CD14-positive monocyte (primary cell): ENCODE data around the gene FRMPD2. TPM values are rescaled to one million over a fixed set of nuclear protein-coding genes. Genes with fewer than 3 reads are reported as not detected.

Experiments used
- DNase-seq, 3 donors: peaks; one replicate each; pipeline ENCODE4 v3.0.0-alpha.2; 2011 to 2022
- H2AFZ ChIP-seq: 2 replicates; pipeline ENCODE4 v1.6.0; 2012; ENCODE audit warnings: mild to moderate bottlenecking, low read depth, low read length, inconsistent platforms; ENCODE audit not compliant: insufficient read depth, poor library complexity, severe bottlenecking
- H3K27ac ChIP-seq, 2 donors: 1 replicate in 1 of 2; 2 replicates in 1 of 2; pipeline ENCODE4 v1.5.1; 2012 to 2013; ENCODE audit warnings: low read length in 2 of 2, control low read depth in 1 of 2, inconsistent platforms in 1 of 2, low read depth in 1 of 2, mild to moderate bottlenecking in 1 of 2
- H3K27me3 ChIP-seq, 2 donors: one replicate each; pipeline versions ENCODE4 v1.6.0 to v1.6.1; 2011 to 2013; ENCODE audit warnings: low read length in 2 of 2; ENCODE audit not compliant: control insufficient read depth in 2 of 2, insufficient read depth in 2 of 2
- H3K36me3 ChIP-seq, 2 donors: replicated peaks in 1 of 2; 1 replicate in 1 of 2; 2 replicates in 1 of 2; pipeline versions ENCODE4 v1.5.1 to v1.6.1; 2012 to 2013; ENCODE audit warnings: low read length in 2 of 2, control low read depth in 1 of 2, inconsistent platforms in 1 of 2, mild to moderate bottlenecking in 1 of 2; ENCODE audit not compliant: insufficient read depth in 2 of 2, control insufficient read depth in 1 of 2
- H3K4me1 ChIP-seq, 2 donors: 1 replicate in 1 of 2; 2 replicates in 1 of 2; pipeline versions ENCODE4 v1.5.1 to v1.6.1; 2012 to 2013; ENCODE audit warnings: low read length in 2 of 2, control low read depth in 1 of 2, inconsistent platforms in 1 of 2, mild to moderate bottlenecking in 1 of 2, moderate library complexity in 1 of 2; ENCODE audit not compliant: insufficient read depth in 2 of 2, control insufficient read depth in 1 of 2
- H3K4me2 ChIP-seq: replicated peaks from 2 replicates; pipeline ENCODE3; 2012; ENCODE audit warnings: low read length, moderate library complexity, mild to moderate bottlenecking; ENCODE audit not compliant: poor library complexity, severe bottlenecking; ENCODE audit errors: extremely low read depth
- H3K4me3 ChIP-seq, 3 experiments: fragments of 200-600 bp in 1 of 3; sonication (generic) in 1 of 3; replicated peaks in 1 of 3; 1 replicate in 2 of 3; 2 replicates in 1 of 3; pipeline ENCODE4 v1.5.1; 2011 to 2013; ENCODE audit warnings: low read length in 3 of 3, mild to moderate bottlenecking in 3 of 3, control low read depth in 2 of 3, low read depth in 2 of 3, inconsistent platforms in 1 of 3, moderate library complexity in 1 of 3
- H3K79me2 ChIP-seq: 2 replicates; pipeline ENCODE4 v1.6.0; 2012; ENCODE audit warnings: mild to moderate bottlenecking, control low read depth, inconsistent platforms, low read length, moderate library complexity; ENCODE audit not compliant: insufficient read depth
- H3K9ac ChIP-seq: 2 replicates; pipeline ENCODE4 v1.6.0; 2017; ENCODE audit warnings: low read length, mild to moderate bottlenecking; ENCODE audit not compliant: insufficient read depth, poor library complexity, severe bottlenecking
- H3K9me3 ChIP-seq, 2 donors: replicated peaks in 1 of 2; 1 replicate in 1 of 2; 2 replicates in 1 of 2; pipeline versions ENCODE4 v1.5.1 to v1.6.1; 2012 to 2013; ENCODE audit warnings: low read length in 2 of 2, control low read depth in 1 of 2; ENCODE audit not compliant: control insufficient read depth in 1 of 2, insufficient read depth in 1 of 2
- H4K20me1 ChIP-seq: 2 replicates; pipeline ENCODE4 v1.6.0; 2012; ENCODE audit warnings: mild to moderate bottlenecking, low read length, control low read depth, moderate library complexity; ENCODE audit not compliant: insufficient read depth
- H3K27ac Mint-ChIP-seq, 7 donors: one replicate each; pipeline ENCODE4 v1.8.0; 2020; ENCODE audit warnings: mild to moderate bottlenecking in 7 of 7, mixed read lengths in 7 of 7, moderate library complexity in 6 of 7, inconsistent platforms in 2 of 7
- H3K27me3 Mint-ChIP-seq, 3 donors: one replicate each; pipeline ENCODE4 v1.8.0; 2021 to 2022; ENCODE audit warnings: low read depth in 3 of 3, mild to moderate bottlenecking in 3 of 3, mixed read lengths in 3 of 3, moderate library complexity in 3 of 3, inconsistent platforms in 1 of 3
- H3K36me3 Mint-ChIP-seq, 2 donors: one replicate each; pipeline ENCODE4 v1.8.0; 2020; ENCODE audit warnings: mixed read lengths in 2 of 2, inconsistent platforms in 1 of 2, mild to moderate bottlenecking in 1 of 2
- H3K4me1 Mint-ChIP-seq: one replicate; pipeline ENCODE4 v1.8.0; 2020; ENCODE audit warnings: mild to moderate bottlenecking, mixed read lengths
- H3K4me3 Mint-ChIP-seq, 2 donors: one replicate each; pipeline ENCODE4 v1.8.0; 2020; ENCODE audit warnings: mild to moderate bottlenecking in 2 of 2, mixed read lengths in 2 of 2, moderate library complexity in 1 of 2
- H3K9me3 Mint-ChIP-seq, 7 donors: one replicate each; pipeline ENCODE4 v1.8.0; 2020 to 2022; ENCODE audit warnings: mixed read lengths in 7 of 7, mild to moderate bottlenecking in 6 of 7, moderate library complexity in 6 of 7, inconsistent platforms in 2 of 7
- WGBS: methylation state at CpG from one replicate; pipeline ENCODE4 v1.1.5; 2013; ENCODE audit warnings: missing lambda C conversion rate; ENCODE audit not compliant: insufficient coverage; 5-methylcytosine and 5-hydroxymethylcytosine counted together
- intact Hi-C, 2 donors: fragments of 100-400 bp; cut with micrococcal nuclease; formaldehyde crosslinking; loops; one replicate each; pipeline versions ENCODE4 v1.15.0 to v1.15.1; 2023
- polyA plus RNA-seq, 3 donors: library from polyadenylated mRNA; depleted of rRNA in 1 of 3; unstranded in 2 of 3; stranded (reverse) in 1 of 3; fragments of 300-500 nt in 2 of 3; fragments of >200 nt in 1 of 3; fragmentation: Illumina TruSeq in 2 of 3; gene quantifications; 1 replicate in 2 of 3; 2 replicates in 1 of 3; pipeline ENCODE4 v1.2.3, GENCODE V29; 2012 to 2021
- TF ChIP-seq, protein P1 (sequence below): fragments of 200-600 bp; IDR thresholded peaks from one replicate; pipeline ENCODE4 v1.8.0; 2022; ENCODE audit warnings: antibody characterized with exemption, mild to moderate bottlenecking

The FRMPD2 gene
- polyA plus RNA-seq, 3 donors = not detected

DNA sequence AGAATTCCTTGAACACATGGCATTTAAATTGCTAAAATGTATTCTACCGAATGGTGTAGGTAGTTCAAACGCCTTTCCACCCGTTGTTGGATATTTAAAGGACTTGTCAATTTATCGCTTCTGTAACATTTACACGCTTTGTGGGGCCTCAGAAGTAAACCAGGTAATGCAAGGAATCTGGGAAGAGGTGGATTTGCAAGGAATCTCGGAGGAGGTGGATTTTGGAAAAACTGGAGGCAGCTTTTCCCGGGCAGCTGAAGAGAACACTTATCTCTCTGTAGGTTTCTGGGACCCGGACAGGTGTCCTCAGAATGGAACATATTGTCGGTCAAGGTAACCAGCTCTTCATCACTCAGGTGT is 31.4 kb upstream of the FRMPD2 start:
- no peak for DNase-seq
- Mint-ChIP-seq H3K9me3 (no peaks in the 10 kb centered on the region), H3K27ac (peak overlapping the region in 5 of 7 donors; percentile 75 to 84 (median 81)), H3K4me3 (peak overlapping the region; percentile 51 to 77), H3K36me3 (no peaks in the 10 kb centered on the region), H3K4me1 (peaks cover 20% of the 10 kb centered on the region), H3K27me3 (peaks cover 3 to 4% (median 3%) of the 10 kb centered on the region in 3 donors)
- Histone ChIP-seq H3K4me3 (peak overlapping the region; percentile 8 to 57 (median 31)), H3K27me3 (no peaks in the 10 kb centered on the region), H3K27ac (peak overlapping the region in 1 of 2 donors; percentile 47), H3K9me3 (no peaks in the 10 kb centered on the region), H3K4me2 (peak overlapping the region; percentile 66), H3K36me3 (no peaks in the 10 kb centered on the region), H3K4me1 (peaks cover 13 to 19% of the 10 kb centered on the region in 2 donors), H4K20me1 (peaks cover 32% of the 10 kb centered on the region), H3K9ac (peak overlapping the region; percentile 38), H3K79me2 (peaks cover 38% of the 10 kb centered on the region), H2AFZ (peak overlapping the region; percentile 54)
- intact Hi-C loops = loop anchor here in 1 of 2 donors (10.0 kb wide), 1 partner anchor 1239 kb away; no protein-coding TSS in a partner anchor
- TF ChIP-seq, protein P1, sequence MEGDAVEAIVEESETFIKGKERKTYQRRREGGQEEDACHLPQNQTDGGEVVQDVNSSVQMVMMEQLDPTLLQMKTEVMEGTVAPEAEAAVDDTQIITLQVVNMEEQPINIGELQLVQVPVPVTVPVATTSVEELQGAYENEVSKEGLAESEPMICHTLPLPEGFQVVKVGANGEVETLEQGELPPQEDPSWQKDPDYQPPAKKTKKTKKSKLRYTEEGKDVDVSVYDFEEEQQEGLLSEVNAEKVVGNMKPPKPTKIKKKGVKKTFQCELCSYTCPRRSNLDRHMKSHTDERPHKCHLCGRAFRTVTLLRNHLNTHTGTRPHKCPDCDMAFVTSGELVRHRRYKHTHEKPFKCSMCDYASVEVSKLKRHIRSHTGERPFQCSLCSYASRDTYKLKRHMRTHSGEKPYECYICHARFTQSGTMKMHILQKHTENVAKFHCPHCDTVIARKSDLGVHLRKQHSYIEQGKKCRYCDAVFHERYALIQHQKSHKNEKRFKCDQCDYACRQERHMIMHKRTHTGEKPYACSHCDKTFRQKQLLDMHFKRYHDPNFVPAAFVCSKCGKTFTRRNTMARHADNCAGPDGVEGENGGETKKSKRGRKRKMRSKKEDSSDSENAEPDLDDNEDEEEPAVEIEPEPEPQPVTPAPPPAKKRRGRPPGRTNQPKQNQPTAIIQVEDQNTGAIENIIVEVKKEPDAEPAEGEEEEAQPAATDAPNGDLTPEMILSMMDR = no peak
- 83% methylated on average over 9 of the region's 9 CpGs for WGBS

DNA sequence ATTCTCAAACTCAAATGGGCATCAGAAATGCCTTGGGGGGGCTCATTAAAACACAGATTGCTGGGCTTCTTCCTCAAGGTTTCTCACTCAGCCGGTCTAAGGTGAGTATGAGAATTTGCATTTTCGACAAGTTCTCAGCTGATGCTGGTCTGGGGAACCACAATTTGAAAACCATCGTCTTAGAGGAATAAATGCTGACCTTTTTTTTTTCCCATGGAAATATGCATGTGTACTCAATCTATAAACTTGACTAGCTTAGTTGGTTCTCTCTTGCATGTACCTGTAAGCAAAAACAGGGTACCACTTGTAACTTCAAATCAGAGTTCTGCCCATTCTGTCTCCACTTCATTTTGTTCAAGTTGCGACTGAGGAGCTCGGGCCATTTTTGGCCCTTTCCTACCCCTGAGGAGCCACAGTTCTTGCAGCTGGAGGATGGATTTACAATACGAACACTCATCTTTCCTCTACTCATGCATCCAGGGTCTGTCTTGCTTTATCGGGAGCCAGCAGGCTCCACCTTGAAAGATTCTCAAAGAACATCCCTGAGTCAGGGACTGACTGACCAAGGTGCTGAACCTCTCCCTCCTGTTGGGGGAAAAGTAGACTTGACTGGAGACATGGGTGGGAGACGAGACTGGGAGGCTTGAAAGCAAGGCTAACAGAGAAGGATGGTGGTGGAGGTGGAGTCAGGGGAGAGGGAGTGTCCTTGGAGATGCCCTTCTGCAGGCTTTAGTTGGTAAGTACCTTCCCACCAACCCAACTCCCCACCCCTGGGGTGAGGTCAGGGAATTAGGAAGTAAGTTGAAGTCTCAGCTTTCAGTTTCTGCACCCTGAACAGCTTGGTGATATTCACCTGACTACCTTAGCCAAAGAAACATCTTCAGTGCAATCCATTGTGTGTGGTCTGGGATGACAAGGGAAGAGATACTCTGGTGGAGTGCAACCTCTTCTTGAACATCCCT is 28.3 kb upstream of the FRMPD2 start:
- intact Hi-C loops = loop anchor here in 1 of 2 donors (10.0 kb wide), 1 partner anchor 1242 kb away; no protein-coding TSS in a partner anchor
- Histone ChIP-seq H3K4me1 (peaks cover 10 to 13% of the 10 kb centered on the region in 2 donors), H3K4me3 (no peak overlapping the region), H3K79me2 (peaks cover 8% of the 10 kb centered on the region), H3K36me3 (no peaks in the 10 kb centered on the region), H2AFZ (no peak overlapping the region), H3K27me3 (no peaks in the 10 kb centered on the region), H4K20me1 (peaks cover 9% of the 10 kb centered on the region), H3K4me2 (no peak overlapping the region), H3K27ac (no peak overlapping the region), H3K9me3 (no peaks in the 10 kb centered on the region), H3K9ac (no peak overlapping the region)
- Mint-ChIP-seq H3K27me3 (peaks cover 2 to 8% (median 5%) of the 10 kb centered on the region in 3 donors), H3K27ac (no peak overlapping the region), H3K9me3 (no peaks in the 10 kb centered on the region), H3K4me1 (peaks cover 12% of the 10 kb centered on the region), H3K4me3 (peak overlapping the region in 1 of 2 donors; percentile 52), H3K36me3 (no peaks in the 10 kb centered on the region)
- TF ChIP-seq, protein P1 = no peak
- no peak for DNase-seq
- WGBS = 93% methylated on average over 3 of the region's 8 CpGs
